Ishikawa (cell line): ENCODE results near the gene LYSET.

Experiments
- EP300 ChIP-seq: IDR thresholded peaks from 2 replicates; pipeline ENCODE4 v1.6.1; 2012; ENCODE audit warnings: borderline replicate concordance
- TEAD4 ChIP-seq: IDR thresholded peaks from 2 replicates; pipeline ENCODE4 v1.6.1; 2012

DNA sequence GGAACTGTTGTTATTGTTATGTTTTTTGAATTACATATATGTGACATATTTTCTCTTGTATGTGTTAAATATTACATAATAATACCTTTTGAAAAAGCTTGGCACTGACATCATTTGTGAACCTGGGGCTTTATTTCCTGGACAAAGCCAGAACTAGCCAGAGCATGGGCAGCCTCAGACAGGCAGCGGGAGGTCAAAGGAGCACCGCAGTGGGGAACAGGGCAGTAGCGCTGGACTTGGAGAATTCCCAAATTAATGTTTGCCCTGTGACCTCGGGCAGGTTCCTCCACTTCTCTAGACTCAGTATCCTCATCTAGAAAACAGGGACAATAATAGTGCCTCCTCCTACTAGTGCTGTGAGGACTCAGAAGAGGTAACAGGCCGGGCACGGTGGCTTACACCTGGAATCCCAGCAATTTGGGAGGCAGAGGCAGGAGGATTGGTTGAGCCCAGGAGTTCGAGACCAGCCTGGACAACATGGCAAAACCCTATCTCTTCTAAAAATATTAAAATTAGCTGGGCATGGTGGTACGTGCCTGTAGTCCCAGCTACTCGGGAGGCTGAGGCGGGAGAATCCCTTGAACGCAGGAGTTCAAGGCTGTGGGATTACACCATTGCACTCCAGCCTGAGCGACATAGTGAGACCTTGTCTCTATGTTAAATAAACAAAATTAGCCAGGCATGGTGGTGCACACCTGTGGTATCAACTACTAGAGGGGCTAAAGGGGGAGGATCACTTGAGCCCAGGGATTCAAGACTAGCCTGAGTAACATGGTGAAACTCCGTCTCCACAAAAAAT is 42.1 kb upstream of the LYSET start:
- TF ChIP-seq TEAD4, result no peak
- TF ChIP-seq EP300, result no peak
